ENCODE data around the gene LTF. TPM values are rescaled to one million over a fixed set of nuclear protein-coding genes. Genes with fewer than 3 reads are reported as not detected.

Gene LTF
- total and polyA plus RNA-seq, 2 of the 13 experiments (the other 11 are each of a cell fraction or from before 2014, with no cell fraction given): not detected

- ATAC-seq (no peak), DNase-seq (ENCODE audit: low spot score) (no peak), FAIRE-seq (no peak)
- in situ Hi-C loops (cut with HindIII; ENCODE audit: extremely low pct_ligation_motif_present, low pct_unique_long_range_greater_than_20kb): no loop called here
- no peaks in the 10 kb centered on the region for H4K20me1 ChIP-seq (ENCODE audit: insufficient read depth, low read length)
- no peak overlapping the region for H2AFZ ChIP-seq (ENCODE audit: low read length)
- H3K4me3 ChIP-seq (replicated peaks in 1 of 3; ENCODE audit: insufficient read depth in 1 of 3, low read depth in 2 of 3, low read length in 3 of 3): no peak overlapping the region
- no peak overlapping the region for H3K27ac ChIP-seq (ENCODE audit: extremely low read length, insufficient read depth, low read length)
- H3K36me3 ChIP-seq (replicated peaks in 1 of 2; ENCODE audit: control insufficient read depth in 1 of 2, insufficient read depth in 2 of 2, low read length in 2 of 2): no peaks in the 10 kb centered on the region
- TF ChIP-seq NFKBIZ (CRISPR knock-in tag; IDR thresholded peaks at IDR 0.05): no peak
- TF ChIP-seq ZBTB7B (CRISPR knock-in tag; IDR thresholded peaks at IDR 0.05): no peak
- TF ChIP-seq NFE2L2 (IDR thresholded peaks at IDR 0.05; ENCODE audit: low read length): no peak
- no peak for TF ChIP-seq GABPA (IDR thresholded peaks at IDR 0.05; ENCODE audit: low read depth, low read length)
- TF ChIP-seq GABPA (CRISPR knock-in tag; IDR thresholded peaks at IDR 0.05; ENCODE audit: low read depth): no peak
- no peak for TF ChIP-seq CHD2 (IDR thresholded peaks at IDR 0.05; ENCODE audit: low read depth, low read length)
- intact Hi-C loops (cut with micrococcal nuclease; ENCODE audit: unreplicated experiment): no loop called here
- ChIA-PET POLR2A (no interaction called here), CTCF (ENCODE audit: low intra/inter-chr PET ratio, low total read pairs) (no interaction called here)
- H3K9ac ChIP-seq (ENCODE audit: insufficient read depth, low read depth, low read length): no peak overlapping the region
- 0% methylated on average over 1 of the region's 2 CpGs for WGBS (ENCODE audit: low lambda C conversion rate)
- 0 out of 2 replicates have a peak, but pooled peaks cover 11% of the 10 kb centered on the region for H3K9me3 ChIP-seq (ENCODE audit: low read length)
- peaks cover 2 to 3% of the 10 kb centered on the region in 2 experiments; a peak in 2 of 5 replicates for H3K27me3 ChIP-seq (ENCODE audit: control insufficient read depth in 1 of 2, insufficient read depth in 2 of 2, low read length in 2 of 2)
- H3K4me1 ChIP-seq (ENCODE audit: insufficient read depth, low read length): no peaks in the 10 kb centered on the region
- no peaks in the 10 kb centered on the region for H3K79me2 ChIP-seq (ENCODE audit: insufficient read depth, low read length)
- H3K4me2 ChIP-seq (ENCODE audit: low read depth, low read length): no peak overlapping the region
- no TSS peak for BruUV-seq (replicated peaks)
These were observed 453 bp upstream of the LTF start for GRCh38 chr3:46465196-46465520.

- Histone ChIP-seq H3K27ac (ENCODE audit: extremely low read length, insufficient read depth, low read length) (no peak overlapping the region), H3K4me2 (ENCODE audit: low read depth, low read length) (no peak overlapping the region), H4K20me1 (ENCODE audit: insufficient read depth, low read length) (no peaks in the 10 kb centered on the region), H3K9ac (ENCODE audit: insufficient read depth, low read depth, low read length) (no peak overlapping the region), H3K4me3 (replicated peaks in 1 of 3; ENCODE audit: insufficient read depth in 1 of 3, low read depth in 2 of 3, low read length in 3 of 3) (no peak overlapping the region), H3K79me2 (ENCODE audit: insufficient read depth, low read length) (no peaks in the 10 kb centered on the region), H3K4me1 (ENCODE audit: insufficient read depth, low read length) (no peaks in the 10 kb centered on the region), H3K9me3 (ENCODE audit: low read length) (0 out of 2 replicates have a peak, but pooled peaks cover 11% of the 10 kb centered on the region), H2AFZ (ENCODE audit: low read length) (no peak overlapping the region), H3K27me3 (ENCODE audit: control insufficient read depth in 1 of 2, insufficient read depth in 2 of 2, low read length in 2 of 2) (peaks cover 2 to 3% of the 10 kb centered on the region in 2 experiments; a peak in 2 of 5 replicates), H3K36me3 (replicated peaks in 1 of 2; ENCODE audit: control insufficient read depth in 1 of 2, insufficient read depth in 2 of 2, low read length in 2 of 2) (no peaks in the 10 kb centered on the region)
- intact Hi-C loops (cut with micrococcal nuclease; ENCODE audit: unreplicated experiment): no loop called here
- no TSS peak for BruUV-seq (replicated peaks)
- no peak for TF ChIP-seq SCMH1 (CRISPR knock-in tag; IDR thresholded peaks at IDR 0.05; ENCODE audit: borderline replicate concordance)
- no peak for TF ChIP-seq IKZF1 (IDR thresholded peaks at IDR 0.05)
- no peak for TF ChIP-seq POLR2A (IDR thresholded peaks at IDR 0.05; ENCODE audit: insufficient read depth in 1 of 2, low read depth in 2 of 2, low read length in 2 of 2)
- no peak for TF ChIP-seq MTERF4 (CRISPR knock-in tag; IDR thresholded peaks at IDR 0.05)
- TF ChIP-seq ZNF569 (CRISPR knock-in tag; IDR thresholded peaks at IDR 0.05; ENCODE audit: borderline replicate concordance): no peak
- no peak for TF ChIP-seq SMYD3 (CRISPR knock-in tag; IDR thresholded peaks at IDR 0.05)
- TF ChIP-seq ZBTB20 (CRISPR knock-in tag; IDR thresholded peaks at IDR 0.05; ENCODE audit: borderline replicate concordance, low read depth): no peak
- TF ChIP-seq PRMT3 (CRISPR knock-in tag; IDR thresholded peaks at IDR 0.05; ENCODE audit: borderline replicate concordance, low read depth): no peak
- no peak for TF ChIP-seq ZNF12 (CRISPR knock-in tag; IDR thresholded peaks at IDR 0.05)
- TF ChIP-seq ZNF264 (CRISPR knock-in tag; IDR thresholded peaks at IDR 0.05): no peak
- no peak for TF ChIP-seq CREB3 (CRISPR knock-in tag; IDR thresholded peaks at IDR 0.05)
- no peak for FAIRE-seq
- WGBS (ENCODE audit: low lambda C conversion rate): 58% methylated on average over 6 of the region's 8 CpGs
- CTCF ChIA-PET (ENCODE audit: low intra/inter-chr PET ratio, low total read pairs): no interaction called here
- in situ Hi-C loops (cut with HindIII; ENCODE audit: extremely low pct_ligation_motif_present, low pct_unique_long_range_greater_than_20kb): no loop called here
- DNase-seq (ENCODE audit: low spot score): no peak
- POLR2A ChIA-PET: interaction anchor here (0.5 kb wide), 1 partner anchor 82 kb away, joined by 3 read pairs; no protein-coding TSS in a partner anchor
- ATAC-seq: no peak
These were observed 850 bp downstream of the LTF start for GRCh38 chr3:46463868-46464241.

Measured in HepG2 (cell line).